ENCODE results near the gene CDKN2C.
"Not testable (repeated sequence)": the region's sequence is repeated elsewhere in the genome, so short reads cannot be mapped to it uniquely, and the experiment has no call there.

Gene CDKN2C

DNA sequence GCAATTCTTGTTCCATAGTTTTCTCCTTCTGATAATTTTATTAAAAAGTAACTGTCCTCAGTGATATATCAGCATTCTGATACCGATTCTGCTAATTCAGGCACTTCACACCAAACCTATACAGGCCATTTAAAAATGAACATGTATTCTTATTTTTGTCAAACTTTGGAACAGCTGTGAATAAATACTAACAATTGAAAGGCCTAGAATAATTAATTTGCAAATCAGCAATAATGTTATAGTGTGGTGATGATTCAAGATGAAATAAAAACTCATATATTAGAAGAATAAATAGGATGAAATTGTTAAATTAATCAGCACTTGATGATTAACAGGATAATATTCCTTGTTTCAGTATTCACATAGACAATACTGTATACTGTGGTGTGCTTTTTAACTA lies 9.9 kb downstream of the CDKN2C start:
- DNase-seq (ENCODE audit: low read depth): no peak

DNA sequence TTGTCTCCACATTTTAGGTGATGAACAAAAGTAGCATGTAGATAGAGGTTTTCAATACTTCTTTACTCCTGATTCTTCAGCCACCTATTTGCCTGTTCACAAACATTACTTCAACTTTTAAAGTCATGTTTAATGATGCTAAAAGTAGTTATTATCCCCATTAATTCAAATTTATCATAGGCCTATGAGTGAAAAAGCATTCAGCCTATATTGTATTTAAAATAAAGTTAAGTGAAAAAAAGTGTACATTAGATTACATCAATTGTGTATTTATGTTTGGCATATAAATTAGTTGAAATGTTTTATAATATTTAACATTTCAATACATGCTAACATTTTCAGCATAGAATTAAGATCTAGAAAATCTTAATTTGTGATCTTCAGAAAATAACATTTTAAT lies 10.5 kb downstream of the CDKN2C start:
- no peak for DNase-seq (ENCODE audit: low read depth)

DNA sequence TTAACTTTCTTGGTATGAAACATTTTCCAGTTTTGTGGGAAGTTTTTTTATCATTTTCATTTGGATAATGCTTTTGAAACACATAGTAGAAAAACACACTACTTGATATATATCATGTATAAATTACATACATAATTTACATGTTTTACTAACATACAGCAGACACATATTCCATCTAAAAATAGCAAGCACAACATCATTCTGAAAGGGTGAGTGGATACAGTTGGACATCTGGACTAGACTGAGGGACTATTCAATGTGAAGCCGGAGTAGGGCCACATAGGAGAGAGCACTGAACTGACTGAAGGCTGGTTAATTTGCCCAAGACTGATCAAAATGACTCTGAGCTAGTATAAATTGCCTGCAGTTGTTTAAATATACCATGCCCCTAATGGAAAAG lies 11.7 kb downstream of the CDKN2C start:
- no peak for DNase-seq (ENCODE audit: low read depth)

DNA sequence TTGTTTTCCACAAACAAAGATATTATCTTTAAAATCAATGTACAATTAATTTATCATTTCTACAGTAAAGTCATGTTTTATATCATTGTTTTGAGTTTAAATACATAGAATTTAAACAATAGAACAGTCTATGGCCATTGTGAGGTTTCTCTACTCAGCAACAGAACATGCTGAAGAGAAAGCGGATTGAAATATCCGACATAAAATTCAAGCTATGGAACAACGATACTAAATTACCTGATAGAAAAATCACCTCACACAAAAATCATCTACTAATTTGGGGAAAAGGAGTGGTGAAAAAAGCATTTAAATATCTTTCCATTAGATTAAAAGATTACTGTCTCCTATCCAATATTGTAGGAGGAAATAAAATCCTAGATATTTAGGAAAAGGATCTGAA lies 12.6 kb downstream of the CDKN2C start:
- DNase-seq (ENCODE audit: low read depth): no peak

DNA sequence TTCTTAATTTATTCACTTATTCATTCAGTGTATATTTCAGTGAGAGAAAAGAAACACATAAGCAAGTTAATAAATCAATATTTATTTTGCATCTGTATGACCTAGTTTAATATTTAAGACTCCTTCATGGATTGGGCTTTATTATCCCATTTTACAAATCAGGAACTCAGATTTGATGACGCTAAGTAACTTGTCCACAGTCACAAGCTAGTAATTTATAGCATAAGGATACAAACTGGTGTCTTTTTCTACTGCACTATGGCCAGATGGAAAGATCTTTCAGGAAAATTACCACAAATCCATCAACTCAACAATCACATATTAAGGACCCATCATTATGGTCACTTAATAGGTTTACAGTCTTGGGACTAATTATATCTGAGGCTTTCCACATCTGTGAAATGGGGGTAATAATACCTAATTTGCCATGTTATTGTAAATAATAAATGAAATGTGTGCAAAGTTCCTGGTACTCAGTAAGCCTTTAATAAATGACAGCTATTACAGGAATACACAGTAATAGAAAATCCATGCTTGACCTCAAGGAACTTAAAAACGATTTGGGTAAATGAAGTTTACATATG lies 13.3 kb downstream of the CDKN2C start:
- no peak for DNase-seq (ENCODE audit: low read depth)

DNA sequence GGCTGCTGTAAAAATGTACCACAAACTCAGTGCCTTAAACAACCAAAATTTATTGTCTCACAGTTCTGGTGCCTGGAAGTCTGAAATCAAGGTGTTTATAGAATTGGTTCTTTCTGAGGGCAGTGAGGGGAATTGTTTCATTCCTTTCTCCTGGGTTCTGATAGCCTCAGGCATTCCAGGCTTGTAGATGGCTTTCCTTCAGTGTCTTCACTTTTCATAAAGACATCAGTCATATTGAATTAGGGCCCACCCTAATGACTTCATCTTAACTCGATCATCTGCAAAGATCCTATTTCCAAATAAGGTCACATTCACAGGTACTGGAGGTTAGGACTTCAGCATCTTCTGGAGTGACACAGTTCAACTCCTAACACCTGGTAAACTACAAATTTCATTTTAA lies 15.0 kb downstream of the CDKN2C start:
- DNase-seq (ENCODE audit: low read depth): no peak

DNA sequence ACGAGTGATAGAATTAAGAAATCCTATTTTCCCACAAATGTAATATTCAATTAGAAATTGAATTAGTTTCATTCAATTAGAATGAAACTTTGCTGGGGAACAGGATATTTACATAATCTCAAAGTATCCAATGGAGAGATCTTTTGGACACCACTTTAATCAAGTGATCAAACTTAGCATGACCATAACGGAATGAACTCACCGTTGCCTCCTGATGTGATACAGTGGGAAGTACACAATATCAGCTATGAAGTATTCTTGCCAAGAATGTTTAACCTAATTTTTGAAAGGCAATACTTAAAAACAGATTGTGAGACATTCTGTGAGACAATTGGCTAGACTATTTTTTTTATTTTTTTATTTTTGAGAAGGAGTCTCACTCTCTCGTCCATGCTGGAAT lies 16.6 kb downstream of the CDKN2C start:
- no peak for DNase-seq (ENCODE audit: low read depth)

DNA sequence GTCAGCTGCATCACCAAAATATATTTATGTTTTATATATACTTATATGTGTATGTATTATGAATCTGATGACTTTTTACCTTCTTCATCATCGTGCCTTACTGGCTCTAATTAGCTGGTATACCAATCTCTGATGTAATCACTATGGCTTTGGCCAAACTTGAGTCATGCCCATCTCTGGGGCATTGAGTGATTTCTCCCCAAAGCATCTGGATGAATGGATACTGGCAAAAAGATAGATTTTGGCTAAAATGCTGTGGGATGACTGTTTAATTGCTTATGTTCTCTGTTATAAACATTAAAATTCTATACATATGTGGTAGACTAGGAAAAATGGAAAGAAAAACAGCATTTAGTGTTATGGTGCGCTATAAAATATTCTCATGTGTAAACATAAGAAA lies 19.6 kb downstream of the CDKN2C start:
- DNase-seq (ENCODE audit: low read depth): no peak

DNA sequence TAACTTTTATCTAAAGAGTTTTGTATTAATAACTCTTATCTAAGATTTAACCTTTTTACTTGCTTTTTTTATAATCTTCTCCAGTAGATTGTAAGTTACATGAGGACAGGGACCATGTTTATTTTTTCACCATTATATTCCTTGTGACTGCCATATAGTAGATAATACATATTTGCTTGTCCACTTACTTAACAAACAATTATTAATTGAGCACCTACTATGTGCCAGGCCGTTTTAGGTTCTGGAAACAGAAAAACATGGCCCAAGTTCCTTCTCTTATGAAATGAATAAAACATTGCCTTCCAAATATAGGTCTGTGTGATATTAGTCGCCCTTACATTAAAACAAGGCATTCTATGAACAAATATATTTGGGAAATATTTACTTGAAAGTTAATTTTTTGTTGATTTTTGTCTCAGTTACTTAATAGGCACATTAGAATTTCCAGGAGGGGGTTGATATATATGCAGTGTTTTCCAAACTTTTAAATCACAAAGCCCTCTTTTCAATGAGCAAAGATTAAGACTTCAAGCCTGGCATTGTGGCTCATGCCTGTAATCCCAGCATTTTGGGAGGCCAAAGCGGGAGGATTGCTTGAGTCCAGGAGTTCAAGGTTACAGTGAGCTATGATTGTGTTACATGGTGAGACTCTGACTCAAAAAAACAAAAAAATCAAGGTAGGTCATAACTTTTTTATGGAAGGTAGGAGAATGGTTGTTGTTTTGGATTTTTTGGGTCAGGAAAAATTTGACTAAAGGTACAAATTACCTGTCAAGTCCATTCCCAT lies 22.7 kb downstream of the CDKN2C start:
- DNase-seq (ENCODE audit: low read depth): no peak

DNA sequence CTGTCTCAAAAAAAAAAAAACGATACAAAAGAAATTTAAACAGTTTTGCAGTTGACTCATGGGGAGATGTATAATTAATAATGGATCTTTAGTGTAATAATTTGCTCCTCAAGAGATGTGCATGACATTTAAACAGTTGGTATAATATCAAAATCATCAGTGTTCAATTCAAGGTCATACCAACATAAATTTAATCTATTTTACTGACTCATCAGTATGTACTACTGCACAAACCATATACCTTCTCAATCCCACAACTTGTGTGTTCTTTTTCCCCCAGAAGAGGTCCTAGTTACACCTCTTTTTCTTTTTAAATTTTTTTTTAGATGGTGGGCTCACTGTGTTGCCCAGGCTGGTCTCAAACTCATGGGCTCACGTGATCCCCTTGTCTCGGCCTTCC lies 23.6 kb downstream of the CDKN2C start:
- DNase-seq (ENCODE audit: low read depth): no peak

DNA sequence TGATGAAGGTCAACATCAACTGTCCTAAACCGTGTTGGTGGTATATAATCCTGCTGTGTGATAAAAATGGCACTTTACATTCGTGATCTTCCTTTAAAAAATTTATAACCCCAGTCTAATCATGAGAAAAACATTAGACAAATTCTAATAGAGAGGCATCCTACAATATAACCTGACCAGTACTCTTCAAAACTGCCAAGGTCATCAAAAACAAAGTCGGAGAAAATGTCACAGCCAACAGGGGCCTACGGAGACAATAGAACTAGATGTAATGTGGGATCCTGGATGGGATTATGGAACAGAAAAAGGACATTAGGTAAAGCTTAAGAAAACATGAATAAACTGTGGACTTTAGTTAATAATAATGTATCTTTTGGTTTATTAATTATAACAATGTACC lies 25.0 kb downstream of the CDKN2C start:
- no peak for DNase-seq (ENCODE audit: low read depth)

DNA sequence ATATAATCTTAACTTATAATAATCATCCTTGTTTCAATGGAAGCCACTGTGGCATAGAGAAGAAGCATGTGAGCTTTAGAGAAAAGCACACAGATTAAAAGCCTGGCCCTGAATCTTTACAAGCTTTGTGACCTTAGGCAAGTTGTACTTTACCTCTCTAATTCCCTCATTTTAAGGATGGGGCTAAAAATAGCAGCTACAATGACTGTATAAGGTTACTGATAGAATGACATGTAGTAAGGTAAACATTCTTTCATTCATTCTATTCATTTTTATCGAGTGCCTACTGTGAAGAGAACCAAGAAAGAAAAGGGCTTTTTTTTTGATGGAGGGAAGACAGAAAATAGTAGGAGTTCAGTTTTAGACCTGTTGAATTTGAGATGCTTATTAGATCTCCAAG lies 25.6 kb downstream of the CDKN2C start:
- no peak for DNase-seq (ENCODE audit: low read depth)

DNA sequence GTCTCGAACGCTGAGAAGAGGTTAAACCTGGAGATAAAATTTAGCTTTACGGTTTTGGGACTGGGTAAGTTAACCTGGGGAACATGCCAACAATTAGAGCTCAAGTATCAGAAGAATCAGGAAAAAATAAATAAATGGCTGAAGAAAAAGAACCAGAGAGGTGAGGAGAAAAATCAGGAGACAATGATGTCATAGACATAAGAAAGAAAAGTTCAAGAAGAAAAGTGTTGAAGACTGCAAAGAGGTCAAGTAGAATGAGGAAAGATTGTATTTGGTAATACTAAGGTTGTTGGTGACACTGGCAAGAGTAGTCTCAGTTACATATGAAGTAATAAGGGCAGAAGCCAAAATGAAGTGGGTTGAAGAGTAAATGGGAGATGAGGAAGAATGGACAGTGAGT lies 26.0 kb downstream of the CDKN2C start:
- DNase-seq (ENCODE audit: low read depth): no peak

DNA sequence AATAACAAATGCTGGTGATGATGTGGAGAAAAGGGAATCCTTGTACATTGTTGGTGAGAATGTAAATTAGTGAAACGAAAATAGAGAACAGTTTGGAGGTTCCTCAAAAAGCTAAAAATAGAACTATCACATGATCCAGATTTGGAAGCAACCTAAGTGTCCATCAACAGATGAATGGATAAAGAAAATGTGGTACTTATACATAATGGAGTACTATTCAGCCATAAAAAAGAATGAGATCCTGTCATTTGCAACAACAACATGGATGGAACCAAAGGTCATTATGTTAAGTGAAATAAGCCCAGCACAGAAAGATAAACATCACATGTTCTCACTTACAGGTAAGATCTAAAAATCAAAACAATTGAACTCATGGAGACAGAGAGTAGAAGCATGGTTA lies 29.3 kb downstream of the CDKN2C start:
- DNase-seq (ENCODE audit: low read depth): not testable (repeated sequence)

DNA sequence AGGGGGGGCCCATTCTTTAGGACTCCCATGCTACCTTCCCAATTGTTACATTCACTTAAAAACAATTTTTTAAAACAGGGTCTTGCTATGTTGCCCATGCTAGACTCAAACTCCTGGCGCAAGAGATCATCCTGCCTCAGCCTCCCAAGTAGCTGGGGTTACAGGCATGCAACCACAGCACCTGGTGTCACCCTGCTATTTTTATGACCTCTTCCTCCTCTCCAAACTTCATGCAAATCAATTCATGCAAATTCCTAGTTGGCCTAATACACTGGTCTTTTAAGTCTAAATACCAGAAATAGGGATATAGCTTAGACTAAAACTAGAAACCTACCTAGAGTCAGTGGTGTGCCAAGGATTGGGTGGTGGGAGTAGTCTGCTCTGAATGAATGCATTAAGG lies 30.1 kb downstream of the CDKN2C start:
- DNase-seq (ENCODE audit: low read depth): no peak

DNA sequence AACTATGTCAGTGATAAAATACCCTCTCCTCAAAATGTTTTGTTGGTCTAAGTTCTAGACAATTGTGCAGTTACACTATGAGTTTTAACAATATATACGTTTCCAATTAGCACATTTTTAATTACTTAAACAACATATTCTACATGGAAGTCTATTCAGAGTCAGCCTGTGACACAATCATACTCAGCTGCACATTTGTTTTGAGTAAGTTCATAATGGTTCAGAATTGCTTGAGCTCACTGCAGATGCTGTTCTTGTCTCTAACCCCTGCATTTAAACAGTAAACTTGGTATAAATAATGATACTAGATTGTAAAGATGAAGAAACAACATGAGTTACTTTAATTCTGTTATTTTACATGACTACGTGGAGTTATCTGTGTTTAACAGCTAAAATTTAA lies 30.6 kb downstream of the CDKN2C start:
- DNase-seq (ENCODE audit: low read depth): no peak

DNA sequence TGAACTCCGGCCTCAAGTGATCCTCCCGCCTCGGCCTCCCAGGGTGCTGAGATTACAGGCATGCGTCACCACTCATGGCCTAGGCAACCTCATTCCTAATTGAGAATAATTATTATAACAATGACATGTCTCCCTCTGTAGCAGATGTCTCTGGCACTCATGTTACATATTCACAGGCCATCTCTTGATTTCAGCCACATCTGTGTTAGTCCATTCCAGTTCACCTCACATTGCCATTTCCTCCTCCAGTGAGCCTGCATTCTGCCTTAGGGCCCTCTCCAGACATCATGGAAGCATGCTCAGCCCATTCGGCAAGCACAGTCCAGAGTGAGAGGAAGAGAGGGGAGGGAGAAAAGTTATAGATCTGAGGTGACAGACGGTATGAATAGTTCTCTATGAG lies 32.5 kb downstream of the CDKN2C start:
- no peak for DNase-seq (ENCODE audit: low read depth)

DNA sequence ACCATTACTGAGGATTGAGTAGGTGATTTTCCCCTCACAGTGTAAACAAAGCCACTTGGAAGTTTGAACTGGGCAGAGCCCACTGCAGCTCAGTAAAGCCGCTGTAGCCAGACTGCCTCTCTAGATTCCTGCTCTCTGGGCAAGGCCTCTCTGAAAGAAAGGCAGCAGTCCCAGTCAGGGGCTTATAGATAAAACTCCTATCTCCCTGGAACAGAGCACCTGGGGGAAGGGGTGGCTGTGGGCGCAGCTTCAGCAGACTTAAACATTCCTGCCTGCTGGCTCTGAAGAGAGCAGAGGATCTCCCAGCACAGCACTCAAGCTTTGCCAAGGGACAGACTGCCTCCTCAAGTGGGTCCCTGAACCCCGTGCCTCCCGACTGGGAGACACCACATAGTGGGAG lies 35.5 kb downstream of the CDKN2C start:
- not testable (repeated sequence) for DNase-seq (ENCODE audit: low read depth)

DNA sequence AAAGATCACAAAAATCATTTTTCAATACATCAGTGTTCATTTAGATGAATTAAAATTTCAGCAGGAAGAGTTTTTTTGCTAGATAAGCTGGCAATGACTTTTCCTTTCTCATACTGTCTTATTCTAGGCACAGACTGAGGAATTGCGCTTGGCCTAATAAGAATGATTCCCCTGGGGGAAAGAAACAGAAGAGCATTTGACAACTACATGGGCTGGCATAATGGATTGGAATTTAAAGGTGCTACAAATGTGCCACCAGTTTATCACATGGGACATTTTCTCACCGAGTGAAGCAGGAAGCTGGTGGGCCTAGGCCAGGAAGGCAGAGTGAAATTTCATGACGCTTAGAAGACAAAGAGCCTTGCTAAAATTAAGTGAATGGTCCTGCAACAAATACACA lies 39.3 kb downstream of the CDKN2C start:
- no peak for DNase-seq (ENCODE audit: low read depth)

DNA sequence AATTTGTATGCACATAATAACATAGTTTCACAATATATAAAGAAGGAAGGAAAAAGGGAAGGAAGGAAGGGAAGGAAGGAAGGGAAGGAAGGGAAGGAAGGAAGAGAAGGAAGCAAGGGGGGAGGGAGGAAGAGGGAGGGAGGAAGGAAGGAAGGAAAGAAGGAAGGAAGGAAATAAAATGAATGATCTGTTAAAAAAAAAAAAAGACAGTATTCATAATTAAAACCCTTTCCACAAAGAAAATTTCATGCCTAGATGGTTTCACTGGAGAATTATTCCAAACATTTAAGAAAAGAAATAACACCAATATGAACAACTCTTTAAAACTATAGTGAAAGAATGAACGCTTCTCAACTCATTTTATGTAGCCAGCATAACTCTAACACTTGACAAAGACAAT lies 44.8 kb downstream of the CDKN2C start:
- DNase-seq (ENCODE audit: low read depth): no peak

DNA sequence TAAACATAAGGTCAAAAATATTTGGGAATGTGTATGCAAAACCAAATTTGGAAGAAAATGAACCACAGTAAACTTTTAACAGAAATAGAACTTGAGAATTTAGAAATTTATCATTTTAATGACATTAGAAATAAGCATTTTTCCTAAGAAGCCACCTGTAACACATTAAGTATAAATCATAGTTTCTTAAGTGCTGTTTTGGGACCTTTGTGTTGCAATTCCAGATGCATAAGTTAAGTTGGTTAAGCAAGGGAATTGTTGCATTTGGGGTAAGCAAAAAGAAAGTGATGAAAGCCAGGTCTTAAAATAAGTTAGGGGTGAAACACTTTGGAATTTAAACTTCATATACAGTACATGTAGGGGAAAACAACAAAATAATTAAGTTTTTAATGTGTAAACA lies 49.8 kb downstream of the CDKN2C start:
- DNase-seq (ENCODE audit: low read depth): peak; percentile 6

All from fibroblast of the conjunctiva (primary cell).